Right cardiac atrium (tissue), 5 donors: ENCODE data around the gene GIMAP6. TPM values are rescaled to one million over a fixed set of nuclear protein-coding genes. Genes with fewer than 3 reads are reported as not detected.
"Not testable (repeated sequence)": the region's sequence is repeated elsewhere in the genome, so short reads cannot be mapped to it uniquely, and the experiment has no call there.

Experiments used
- ATAC-seq, 2 donors: fragments of 200-7000 bp; cut with Tn5 transposase; one replicate each; pipeline versions ENCODE4 v1.8.0 to v1.9.1; 2020; ENCODE audit warnings: moderate library complexity in 2 of 2, mild to moderate bottlenecking in 1 of 2
- DNase-seq, 3 donors: peaks; one replicate each; pipeline ENCODE4 v3.0.0-alpha.2; 2020
- H3K27ac ChIP-seq: one replicate; pipeline ENCODE4 v1.5.1; 2013; ENCODE audit warnings: mild to moderate bottlenecking, low read length, control low read depth, moderate library complexity
- H3K27me3 ChIP-seq: one replicate; pipeline ENCODE4 v1.6.1; 2013; ENCODE audit not compliant: control insufficient read depth, insufficient read depth
- H3K4me1 ChIP-seq: one replicate; pipeline ENCODE4 v1.6.1; 2013; ENCODE audit warnings: low read length; ENCODE audit not compliant: control insufficient read depth, insufficient read depth
- H3K4me3 ChIP-seq: one replicate; pipeline ENCODE4 v1.5.1; 2013; ENCODE audit warnings: low read length, control low read depth
- H3K9me3 ChIP-seq: one replicate; pipeline ENCODE4 v1.6.1; 2013; ENCODE audit warnings: low read length; ENCODE audit not compliant: control insufficient read depth
- WGBS: extraction: QIAGEN DNeasy Blood & Tissue Kit; methylation state at CpG from one replicate; pipeline ENCODE4 v1.1.7; 2013; 5-methylcytosine and 5-hydroxymethylcytosine counted together
- intact Hi-C, 4 donors: fragments of 100-400 bp; cut with DNase I; formaldehyde crosslinking; loops; one replicate each; pipeline versions ENCODE4 v1.11.0 to v1.14.0; 2022 to 2023
- long read RNA-seq, 4 donors: library from polyadenylated mRNA; unstranded; transcript quantifications; one replicate each; pipeline ENCODE4 v2.0.0, GENCODE V29; 2020 to 2021
- polyA plus RNA-seq: library from polyadenylated mRNA; stranded (reverse); fragments of 200-250 nt; gene quantifications from one replicate; pipeline ENCODE4 v1.2.3, GENCODE V29; 2013
- total RNA-seq, 4 donors: library from RNA; stranded (reverse); fragmentation: NEBNext Ultra II Directional; extraction: Animal tissue kit (Norgen Biotek cat#: 25700); gene quantifications; one replicate each; pipeline ENCODE4 v1.2.1, GENCODE V29; 2021
- donor health status: healthy with polysubstance abuse.
- donor health status: DM: no; HTN: yes; CAD: no.
- donor health status: DM: no; HTN: no; CAD: no.
- donor health status: DM: no; HTN: yes; CAD: no; lungs with severe emphysema.
- donor health status: DM: yes; HTN: yes; CAD: no.

GIMAP6 gene
- 10 to 100 TPM; 22.1 to 29.1 (median 22.9) TPM for total RNA-seq
- 14.6 TPM for polyA plus RNA-seq
- long read RNA-seq, donor 1, transcript GIMAP6-202 (3 exons, 876 nt): minor isoform, 16 of 63 reads
- long read RNA-seq, donor 1, transcript GIMAP6-201 (3 exons, 3,440 nt): major isoform, 23 of 63 reads
- long read RNA-seq, donor 1, partial matches to known transcripts: 1 of 63 reads
- long read RNA-seq, donor 1, other reads (novel, unspliced or antisense): 23 of 63 reads
- long read RNA-seq, donor 2, transcript GIMAP6-201 (3 exons, 3,440 nt): major isoform, 5 of 12 reads
- long read RNA-seq, donor 2, partial matches to known transcripts: 1 of 12 reads
- long read RNA-seq, donor 2, other reads (novel, unspliced or antisense): 3 of 12 reads
- long read RNA-seq, donor 3, transcript GIMAP6-201 (3 exons, 3,440 nt): major isoform, 52 of 95 reads
- long read RNA-seq, donor 3, transcript GIMAP6-202 (3 exons, 876 nt): minor isoform, 26 of 95 reads
- long read RNA-seq, donor 3, partial matches to known transcripts: 2 of 95 reads
- long read RNA-seq, donor 3, other reads (novel, unspliced or antisense): 15 of 95 reads
- long read RNA-seq, donor 4, transcript GIMAP6-201 (3 exons, 3,440 nt): major isoform, 6 of 23 reads
- long read RNA-seq, donor 4, transcript GIMAP6-202 (3 exons, 876 nt): minor isoform, 5 of 23 reads
- long read RNA-seq, donor 4, partial matches to known transcripts: 0 of 23 reads
- long read RNA-seq, donor 4, other reads (novel, unspliced or antisense): 11 of 23 reads

- peak within 1 kb of the TSS; percentile 93 for H3K27ac ChIP-seq
- peak; percentile 56 to 76 for ATAC-seq
- H3K9me3 ChIP-seq: no peaks in the 10 kb centered on the region
- intact Hi-C loops: loop anchor here in 1 of 4 donors (2.0 to 5.0 kb wide), 3 partner anchors 45 to 183 kb away; partner anchors contain the start of gene GIMAP5
- H3K4me1 ChIP-seq: peaks cover 20% of the 10 kb centered on the region
- peak in 2 of 3 donors; percentile 35 to 67 for DNase-seq
- H3K4me3 ChIP-seq: peak within 1 kb of the TSS; percentile 55
- 48% methylated on average over 9 of the region's 9 CpGs for WGBS
- no peaks in the 10 kb centered on the region for H3K27me3 ChIP-seq
Measured at GRCh38 chr7:150631866-150632864, at the start of gene GIMAP6. TSS of gene GIMAP6 (minus strand) at chr7:150632385. CDS start at chr7:150630142, 2,243 bp downstream.

- H3K27ac ChIP-seq, intact Hi-C loops, H3K4me3 ChIP-seq, H3K4me1 ChIP-seq, H3K27me3 ChIP-seq, H3K9me3 ChIP-seq, ATAC-seq, DNase-seq: not testable (repeated sequence)
- 77% methylated on average over 2 of the region's 2 CpGs for WGBS
Measured at GRCh38 chr7:150680364-150680763, 48.2 kb upstream of the GIMAP6 start.

- H3K27ac ChIP-seq, H3K27me3 ChIP-seq, H3K4me1 ChIP-seq, intact Hi-C loops, ATAC-seq, H3K4me3 ChIP-seq, DNase-seq, H3K9me3 ChIP-seq: not testable (repeated sequence)
- 80% methylated on average over 11 of the region's 11 CpGs for WGBS
Measured at GRCh38 chr7:150678601-150679000, 46.4 kb upstream of the GIMAP6 start.

GRCh38 chr7:150676854-150677253 lies 44.7 kb upstream of the GIMAP6 start:
- 49% methylated on average over 3 of the region's 3 CpGs for WGBS
- ATAC-seq: peak; percentile 64 to 91
- H3K27me3 ChIP-seq, H3K27ac ChIP-seq, H3K9me3 ChIP-seq, DNase-seq, H3K4me3 ChIP-seq, H3K4me1 ChIP-seq: not testable (repeated sequence)
- intact Hi-C loops: loop anchor here in 1 of 4 donors (2.0 kb wide), 2 partner anchors 46 to 60 kb away; partner anchors contain the start of gene GIMAP5

- intact Hi-C loops: loop anchor here in 1 of 4 donors (2.0 kb wide), 2 partner anchors 45 to 61 kb away; partner anchors contain the start of gene GIMAP5
Measured at GRCh38 chr7:150676276-150676675, 44.1 kb upstream of the GIMAP6 start.

GRCh38 chr7:150675714-150676113 lies 43.5 kb upstream of the GIMAP6 start:
- no peaks in the 10 kb centered on the region for H3K27me3 ChIP-seq
- H3K4me1 ChIP-seq: no peaks in the 10 kb centered on the region
- ATAC-seq (no peak), DNase-seq (no peak)
- intact Hi-C loops: loop anchor here in 1 of 4 donors (2.0 kb wide), 2 partner anchors 45 to 61 kb away; partner anchors contain the start of gene GIMAP5
- peak overlapping the region; percentile 20 for H3K27ac ChIP-seq
- H3K4me3 ChIP-seq: no peak overlapping the region
- H3K9me3 ChIP-seq: no peaks in the 10 kb centered on the region
- WGBS: 54% methylated on average over 2 of the region's 2 CpGs

More at GRCh38 chr7:150676276-150676675, 44.1 kb upstream of the GIMAP6 start:
- not testable (repeated sequence) for H3K9me3 ChIP-seq, H3K4me3 ChIP-seq, DNase-seq, H3K27ac ChIP-seq, H3K4me1 ChIP-seq, H3K27me3 ChIP-seq
- ATAC-seq: peak; percentile 43 to 51

- ATAC-seq, H3K27ac ChIP-seq, H3K4me3 ChIP-seq, H3K9me3 ChIP-seq, DNase-seq, H3K27me3 ChIP-seq, intact Hi-C loops, H3K4me1 ChIP-seq: not testable (repeated sequence)
- WGBS: 92% methylated on average over 7 of the region's 7 CpGs
Measured at GRCh38 chr7:150671798-150672585, 39.8 kb upstream of the GIMAP6 start.

- DNase-seq (no peak), ATAC-seq (no peak)
- Histone ChIP-seq H3K9me3 (no peaks in the 10 kb centered on the region), H3K4me1 (no peaks in the 10 kb centered on the region), H3K4me3 (no peak overlapping the region), H3K27me3 (no peaks in the 10 kb centered on the region), H3K27ac (no peak overlapping the region)
- intact Hi-C loops: no loop called here
Measured at GRCh38 chr7:150668977-150669376, 36.8 kb upstream of the GIMAP6 start.

- 59% methylated on average over 1 of the region's 1 CpG for WGBS
- H3K4me1 ChIP-seq: no peaks in the 10 kb centered on the region
- intact Hi-C loops: no loop called here
- no peaks in the 10 kb centered on the region for H3K9me3 ChIP-seq
- no peaks in the 10 kb centered on the region for H3K27me3 ChIP-seq
- ATAC-seq (peak; percentile 41 to 55), DNase-seq (no peak)
- H3K27ac ChIP-seq: no peak overlapping the region
- H3K4me3 ChIP-seq: no peak overlapping the region
Measured at GRCh38 chr7:150668472-150668911, 36.3 kb upstream of the GIMAP6 start.

GRCh38 chr7:150666412-150666811 lies 34.2 kb upstream of the GIMAP6 start:
- no peak for ATAC-seq

More at GRCh38 chr7:150666412-150666811, 34.2 kb upstream of the GIMAP6 start:
- Histone ChIP-seq H3K9me3 (no peaks in the 10 kb centered on the region), H3K27me3 (no peaks in the 10 kb centered on the region), H3K4me3 (no peak overlapping the region), H3K4me1 (no peaks in the 10 kb centered on the region), H3K27ac (no peak overlapping the region)
- intact Hi-C loops: no loop called here
- no peak for DNase-seq
